Fibroblast of skin of left quadriceps (primary cell): Measurements from ENCODE around the gene KLHL2.
A peak's percentile ranks its signal among the peaks of the same experiment; 100 is the strongest.

ENCODE experiments used
- DNase-seq, 2 experiments: peaks; one replicate each; pipeline ENCODE4 v3.0.0-alpha.2; 2013; ENCODE audit warnings: low read depth in 2 of 2

Gene KLHL2

DNA sequence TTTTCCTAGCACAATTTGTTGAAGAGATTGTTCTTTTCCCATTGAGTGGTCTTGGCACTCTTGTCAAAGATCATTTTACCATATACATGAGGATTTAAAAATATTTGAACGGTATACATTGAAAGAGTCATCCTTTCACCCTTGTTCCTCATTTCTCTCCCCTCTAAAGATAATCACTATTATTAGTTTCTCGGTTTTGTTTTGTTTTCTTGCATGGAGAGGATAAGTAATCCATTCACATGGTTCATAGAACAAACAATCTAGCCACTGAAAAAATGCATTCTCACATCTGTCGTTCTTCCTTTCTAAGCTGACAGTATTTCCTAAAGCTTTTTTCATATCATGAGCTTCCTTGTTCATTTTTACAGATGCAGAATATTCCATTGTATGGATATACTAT, 80.9 kb downstream of the KLHL2 start:
- no peak for DNase-seq

DNA sequence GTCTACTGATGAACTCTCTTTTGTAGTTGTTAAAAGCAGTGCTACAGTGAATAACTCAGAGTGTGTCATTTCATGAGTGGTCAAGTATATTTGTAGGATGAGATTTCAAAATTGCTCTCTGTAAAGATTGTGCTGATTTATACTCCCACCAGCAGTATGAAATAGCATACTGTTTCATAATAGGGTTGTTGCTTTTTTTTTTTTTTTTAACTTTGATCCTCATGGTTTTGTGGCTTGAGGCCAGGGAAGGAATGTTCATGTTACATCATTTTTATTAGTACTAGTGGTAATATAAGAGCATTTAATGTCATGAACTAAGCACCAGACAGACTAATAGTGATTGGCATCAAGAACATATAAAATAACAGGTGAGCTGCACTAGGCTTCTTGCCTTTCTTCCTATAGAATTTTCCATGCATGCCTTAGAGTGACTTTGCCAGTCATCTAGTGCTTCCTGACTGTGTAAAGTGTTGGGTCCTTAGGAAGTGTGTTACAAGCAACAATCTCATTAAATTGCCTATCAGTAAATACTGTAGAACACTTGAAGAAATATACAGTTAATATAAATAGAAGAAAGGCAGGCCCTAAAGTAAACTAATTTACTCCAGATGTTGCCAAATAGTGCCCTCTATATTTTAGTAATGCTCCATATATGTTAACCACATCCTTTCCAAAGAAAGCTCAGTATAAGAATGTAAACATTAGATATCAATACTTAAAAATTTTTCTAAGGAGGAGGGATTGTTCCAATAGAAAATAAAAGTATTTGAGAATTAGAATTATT, 81.5 kb downstream of the KLHL2 start:
- peak; percentile 67 to 74 for DNase-seq

DNA sequence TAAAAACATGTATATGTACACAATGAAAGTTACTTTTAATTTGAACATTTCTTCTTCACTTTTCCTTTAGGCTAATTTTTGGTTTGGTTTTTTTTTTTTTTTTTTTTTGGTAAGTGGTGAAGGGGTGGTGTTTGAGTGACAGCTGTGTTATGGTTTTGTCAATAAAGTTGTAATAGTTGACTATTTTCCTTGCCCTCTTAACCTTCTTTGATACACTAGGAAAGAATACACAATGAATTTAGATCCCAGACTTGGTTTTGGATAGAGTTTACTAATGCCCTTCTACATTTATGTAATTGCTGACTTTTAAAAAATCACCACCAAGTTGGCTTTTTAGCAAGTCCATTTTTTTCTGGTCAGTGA, 82.0 kb downstream of the KLHL2 start:
- DNase-seq: no peak

DNA sequence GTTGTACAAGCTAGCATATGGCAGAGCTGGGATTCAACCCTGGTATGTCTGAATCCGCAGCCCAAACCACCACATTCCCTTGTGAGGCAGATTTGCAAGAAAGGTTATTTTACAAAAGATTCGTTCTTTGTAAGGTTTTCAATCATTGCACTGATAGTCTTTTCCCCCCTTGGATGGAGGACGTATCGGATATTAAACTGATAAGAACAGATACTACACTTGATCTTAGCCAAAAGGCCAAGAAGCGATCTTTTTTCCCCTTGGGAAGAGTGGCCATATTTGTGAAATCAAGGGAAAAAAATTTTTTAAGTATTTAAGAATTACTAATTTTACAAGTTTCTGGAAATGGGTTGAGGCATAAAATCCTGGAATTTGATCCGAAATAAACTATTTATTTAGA, 85.7 kb downstream of the KLHL2 start:
- DNase-seq: no peak

DNA sequence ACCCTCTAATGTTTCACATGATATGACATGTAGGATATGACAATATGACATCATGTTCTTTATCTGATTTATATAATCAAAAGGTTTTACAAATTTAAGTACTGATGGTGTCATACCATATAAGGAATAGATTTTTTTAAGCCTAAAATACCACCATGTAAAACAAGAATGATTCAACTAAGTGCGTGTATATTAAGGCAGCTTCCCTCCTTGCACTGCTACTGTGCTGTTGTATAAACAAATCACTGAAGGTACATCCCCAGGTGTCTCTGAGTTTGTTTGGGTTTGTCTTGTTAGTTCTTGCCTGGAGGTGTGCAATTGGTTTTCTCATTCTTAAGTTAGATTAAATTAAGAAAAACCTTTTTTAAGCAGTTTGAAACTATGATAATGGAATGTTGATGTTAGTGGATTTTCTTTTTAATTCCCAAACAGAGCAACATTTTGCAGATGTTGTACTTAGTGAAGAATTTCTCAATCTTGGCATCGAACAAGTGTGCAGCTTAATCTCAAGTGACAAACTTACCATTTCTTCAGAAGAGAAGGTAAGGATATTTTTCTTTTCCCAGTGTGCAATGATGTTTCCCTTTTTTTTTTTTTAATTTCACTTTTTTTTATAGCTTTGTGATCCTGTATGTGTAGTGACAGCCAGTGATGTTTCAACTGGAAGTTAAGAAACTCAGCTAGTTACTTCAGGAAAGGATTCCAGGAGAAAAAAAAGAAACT, 86.7 kb downstream of the KLHL2 start:
- DNase-seq: no peak

DNA sequence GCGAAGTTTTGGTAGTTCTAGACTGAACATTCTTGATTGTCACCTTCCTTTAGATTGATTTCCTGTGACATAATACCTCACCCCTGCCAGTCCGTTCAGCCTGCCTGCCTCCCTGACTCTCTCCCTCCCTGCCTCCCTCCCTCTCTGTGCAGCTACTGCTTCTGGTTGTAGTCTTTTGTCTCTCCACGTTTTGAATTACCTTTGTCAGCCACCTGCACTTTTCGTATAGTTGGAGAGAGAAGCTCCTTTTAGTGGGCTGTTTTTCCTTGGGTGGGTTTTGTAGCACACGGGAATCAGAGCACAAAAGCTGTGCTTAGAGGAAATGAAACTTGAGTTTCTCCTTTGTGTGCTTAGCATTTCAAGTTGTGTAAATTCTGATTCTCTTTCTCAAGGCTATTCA, 87.5 kb downstream of the KLHL2 start:
- no peak for DNase-seq

DNA sequence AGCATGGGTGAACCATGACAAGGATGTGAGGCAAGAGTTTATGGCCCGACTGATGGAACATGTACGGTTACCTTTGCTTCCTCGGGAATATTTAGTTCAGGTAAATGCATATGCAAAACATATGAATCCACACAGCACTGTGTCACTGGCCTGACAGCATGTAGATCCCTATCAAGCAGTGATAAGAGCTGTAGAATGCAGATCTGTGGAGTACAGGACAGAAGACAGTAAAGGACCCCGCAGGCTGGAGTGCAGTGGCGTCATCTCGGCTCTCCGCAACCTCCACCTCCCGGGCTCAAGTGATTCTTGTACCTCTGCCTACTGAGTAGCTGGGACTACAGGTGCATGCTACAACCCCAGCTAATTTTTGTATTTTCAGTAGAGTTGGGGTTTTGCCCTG, 90.3 kb downstream of the KLHL2 start:
- DNase-seq: no peak

DNA sequence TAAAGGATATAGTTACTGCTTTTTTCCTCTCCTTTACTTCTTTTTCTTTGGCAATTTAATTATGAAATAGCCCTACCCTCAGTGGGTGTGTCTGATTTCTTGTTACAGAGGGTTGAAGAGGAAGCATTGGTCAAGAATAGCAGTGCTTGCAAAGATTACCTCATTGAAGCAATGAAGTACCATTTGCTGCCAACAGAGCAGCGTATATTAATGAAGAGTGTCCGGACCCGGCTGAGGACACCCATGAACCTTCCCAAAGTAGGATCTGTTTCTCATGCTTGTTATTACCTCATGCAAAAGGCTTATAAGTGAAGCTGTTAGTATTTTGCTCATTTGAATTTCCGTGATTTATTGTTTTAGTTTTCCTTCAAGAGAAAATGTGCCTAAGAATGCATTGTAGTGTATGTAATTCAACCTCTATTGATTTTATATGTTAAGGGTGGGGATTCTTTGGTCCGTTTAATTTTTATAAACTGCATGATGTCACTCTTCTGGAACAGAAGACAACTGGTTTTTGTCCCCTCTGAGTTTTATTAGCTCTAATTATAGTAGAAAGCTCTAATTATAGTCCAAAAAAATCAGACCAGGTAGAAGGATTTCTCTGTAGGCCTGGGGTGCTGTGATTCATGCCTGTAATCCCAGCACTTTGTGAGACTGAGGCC, 92.2 kb downstream of the KLHL2 start:
- DNase-seq: no peak

DNA sequence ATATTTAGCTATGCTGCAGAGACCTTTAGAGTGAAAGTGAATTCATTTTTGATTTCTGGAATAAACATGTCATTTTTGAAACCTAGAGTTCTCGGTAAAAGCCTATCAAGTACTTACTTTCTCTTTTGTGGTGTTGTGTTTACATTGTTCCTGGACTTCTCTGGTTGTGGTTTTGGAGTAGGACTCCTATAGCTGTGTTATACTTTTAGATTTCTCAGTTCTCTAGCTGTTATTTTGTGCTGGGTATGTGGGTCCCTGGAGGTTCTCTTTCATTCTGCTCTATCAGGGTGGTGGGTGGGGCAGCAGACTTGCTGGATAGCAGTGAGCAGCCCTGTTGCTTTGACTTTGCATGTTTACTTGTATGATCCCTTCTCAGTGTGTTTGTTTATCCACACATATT, 94.5 kb downstream of the KLHL2 start:
- DNase-seq: no peak

DNA sequence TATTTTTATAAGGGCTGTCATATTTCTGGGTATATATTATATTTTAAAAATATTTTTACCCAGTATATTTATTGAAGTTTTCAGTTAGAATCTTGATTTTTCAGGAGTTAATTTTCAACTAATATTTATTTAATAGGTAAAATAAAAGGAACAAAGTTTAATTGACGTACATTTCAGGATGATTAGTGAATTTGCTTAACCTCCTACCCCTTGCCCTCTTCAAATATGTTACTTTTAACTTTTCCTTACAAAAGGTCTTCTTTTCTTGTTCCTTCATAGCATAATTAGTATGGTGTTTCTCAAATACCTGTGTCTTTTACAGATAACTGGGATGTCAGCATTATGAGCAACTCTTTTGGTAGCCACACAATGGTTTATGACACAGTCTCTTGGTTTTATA, 95.3 kb downstream of the KLHL2 start:
- DNase-seq: no peak

DNA sequence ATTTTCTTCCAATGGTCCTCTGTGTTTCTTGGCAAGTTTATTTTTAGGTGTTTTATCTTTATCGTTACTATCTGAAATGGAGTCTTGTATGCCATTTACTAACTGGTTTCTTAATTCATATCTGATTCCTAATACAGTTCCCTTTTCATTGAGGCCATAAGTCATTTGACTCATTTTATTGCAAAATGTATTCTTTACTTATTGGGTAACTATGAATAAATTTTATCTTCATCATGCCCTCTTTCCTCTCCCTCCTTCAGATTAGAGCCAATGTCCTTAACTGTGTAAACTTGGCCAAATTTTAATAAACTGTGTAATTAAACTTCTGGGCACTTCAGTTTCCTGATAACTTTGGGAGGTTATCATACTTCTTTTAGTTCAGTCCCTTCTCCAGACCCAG, 100.8 kb downstream of the KLHL2 start:
- DNase-seq: no peak

DNA sequence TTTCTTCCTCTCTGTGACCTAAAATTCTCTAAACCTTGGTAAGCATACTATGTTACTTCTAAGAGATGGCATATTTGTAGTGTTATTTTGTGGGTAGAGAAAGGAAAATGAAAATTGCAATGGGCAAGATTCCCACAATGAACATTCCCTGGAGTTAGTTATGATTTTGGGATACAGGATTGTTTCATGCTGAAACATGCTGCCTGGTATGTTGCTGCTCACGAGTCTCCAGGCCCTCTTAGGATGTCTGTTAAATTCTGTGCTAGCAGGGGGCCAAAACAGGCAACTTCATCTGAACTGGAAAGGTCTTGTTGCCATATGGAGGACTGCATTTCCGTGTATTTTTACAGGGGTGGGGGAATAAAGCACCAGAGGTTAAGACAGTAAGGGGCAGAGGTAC, 101.2 kb downstream of the KLHL2 start:
- DNase-seq: no peak

DNA sequence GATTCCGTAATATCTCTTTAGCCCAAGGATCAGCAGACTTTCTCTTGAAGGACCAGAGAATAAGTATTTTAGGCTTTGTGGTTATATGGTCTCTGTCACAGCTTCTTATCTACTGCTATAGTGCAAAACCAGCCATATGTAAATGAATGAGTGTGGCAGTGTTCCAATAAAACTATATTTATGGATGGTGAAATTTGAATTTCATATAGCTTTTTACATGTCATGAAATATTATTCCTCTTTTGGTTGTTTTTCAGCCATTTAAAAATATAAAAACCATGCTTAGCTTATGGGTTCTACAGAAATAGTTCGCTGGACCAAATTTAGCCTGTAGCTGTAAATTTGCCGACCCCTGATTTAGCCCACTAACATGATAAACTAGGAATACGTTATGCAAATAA, 102.1 kb downstream of the KLHL2 start:
- DNase-seq: no peak

DNA sequence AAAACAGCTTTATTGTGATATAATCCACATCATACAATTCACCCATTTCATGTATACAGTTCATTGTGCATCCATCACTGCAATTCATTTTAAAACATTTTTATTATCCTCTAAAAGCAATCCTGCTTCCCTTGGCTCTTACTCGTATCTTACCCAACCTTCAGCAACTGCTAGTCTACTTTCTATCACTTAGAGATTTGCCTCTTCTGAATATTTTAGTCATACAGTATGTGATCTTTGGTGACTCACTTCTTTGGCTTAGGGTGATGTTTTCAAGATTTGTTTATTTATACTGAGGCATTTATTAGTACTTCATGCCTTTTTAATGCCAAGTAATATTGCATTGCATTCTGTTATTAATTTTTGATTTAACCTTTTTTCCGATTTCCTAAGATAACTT, 105.1 kb downstream of the KLHL2 start:
- DNase-seq: no peak

DNA sequence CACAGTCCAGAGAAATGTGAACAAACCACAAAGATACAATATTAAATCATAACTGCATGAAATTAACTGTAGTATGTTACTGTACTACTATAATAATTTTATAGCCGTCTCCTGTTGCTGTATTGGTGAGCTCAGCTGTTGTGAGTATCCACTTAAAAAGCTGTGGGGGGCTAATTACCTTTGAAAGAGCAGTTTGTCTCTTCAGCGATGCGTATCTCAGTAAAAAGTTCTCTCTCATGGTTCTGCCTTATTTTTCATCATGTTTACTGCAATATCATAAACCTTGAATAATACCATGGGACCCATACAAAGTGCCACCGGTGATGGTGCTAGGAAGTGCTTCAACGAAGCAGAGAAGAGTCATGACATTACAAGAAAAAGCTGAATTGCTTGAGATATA, 111.7 kb downstream of the KLHL2 start:
- DNase-seq: no peak

DNA sequence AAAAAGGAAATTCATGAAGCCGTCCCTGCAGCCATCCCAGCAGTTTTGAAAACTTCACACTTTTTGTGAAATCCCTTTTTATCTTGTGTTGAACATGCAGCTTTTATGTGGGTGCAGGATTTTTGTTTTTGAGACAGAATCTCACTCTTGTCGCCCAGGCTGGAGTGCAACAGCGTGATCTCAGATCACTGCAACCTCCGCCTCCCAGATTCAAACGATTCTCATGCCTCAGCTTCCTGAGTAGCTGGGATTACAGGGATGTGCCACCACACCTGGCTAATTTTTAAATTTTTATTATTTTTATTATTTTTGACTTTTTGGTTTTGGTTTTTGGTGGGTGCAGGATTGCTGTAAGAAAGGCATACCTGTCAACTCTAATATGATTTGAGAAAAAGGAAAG, 112.1 kb downstream of the KLHL2 start:
- no peak for DNase-seq

DNA sequence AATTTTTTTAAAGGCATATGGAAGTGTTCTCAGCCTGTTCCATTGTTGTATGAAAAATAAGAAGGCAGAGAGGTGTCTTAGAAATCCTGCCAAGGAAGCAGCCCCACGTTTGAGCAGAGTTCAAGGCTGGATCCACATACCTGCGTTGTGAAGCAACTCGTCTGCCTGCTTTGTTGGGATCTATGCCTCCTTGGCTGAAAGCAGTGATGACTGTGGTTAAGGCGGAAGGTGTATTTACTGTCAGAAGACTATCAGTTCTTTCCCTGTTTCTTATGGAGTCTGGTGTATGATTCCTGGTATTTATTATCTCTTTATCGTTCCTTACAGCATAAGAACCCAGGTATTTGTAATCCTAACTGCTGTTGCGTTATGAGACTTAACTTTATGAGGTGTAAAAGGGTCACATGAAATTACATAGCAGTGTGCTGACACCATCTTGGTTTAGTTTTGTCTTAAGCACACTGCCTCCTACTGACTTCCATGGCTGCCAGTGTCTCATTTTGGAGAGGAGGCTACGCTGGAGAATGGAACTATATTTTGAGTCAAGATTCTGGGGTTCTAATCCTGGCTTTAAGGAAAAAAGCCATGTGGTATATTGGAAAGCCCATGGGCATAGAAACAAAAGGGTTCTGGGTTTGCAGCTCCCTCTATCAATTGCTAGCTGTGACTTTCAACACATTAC, 117.0 kb downstream of the KLHL2 start:
- no peak for DNase-seq

DNA sequence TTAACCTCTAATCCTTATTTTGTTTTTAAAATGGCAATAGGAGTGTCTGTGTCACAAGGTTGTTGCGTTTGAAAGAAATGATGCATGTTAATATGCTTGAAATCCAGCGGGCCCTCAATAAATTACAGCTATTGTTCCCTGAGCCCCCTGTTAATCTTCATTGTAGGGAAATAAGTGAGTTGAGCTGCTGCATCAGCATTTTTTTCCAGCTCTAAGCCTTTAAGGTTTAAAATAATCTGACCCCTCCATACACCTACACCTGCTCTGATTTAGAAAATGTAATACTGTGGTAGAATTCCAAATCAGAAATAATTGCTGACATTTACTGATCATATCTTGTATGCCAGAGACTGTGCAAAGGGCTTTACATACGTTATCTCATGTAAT, 117.5 kb downstream of the KLHL2 start:
- no peak for DNase-seq

DNA sequence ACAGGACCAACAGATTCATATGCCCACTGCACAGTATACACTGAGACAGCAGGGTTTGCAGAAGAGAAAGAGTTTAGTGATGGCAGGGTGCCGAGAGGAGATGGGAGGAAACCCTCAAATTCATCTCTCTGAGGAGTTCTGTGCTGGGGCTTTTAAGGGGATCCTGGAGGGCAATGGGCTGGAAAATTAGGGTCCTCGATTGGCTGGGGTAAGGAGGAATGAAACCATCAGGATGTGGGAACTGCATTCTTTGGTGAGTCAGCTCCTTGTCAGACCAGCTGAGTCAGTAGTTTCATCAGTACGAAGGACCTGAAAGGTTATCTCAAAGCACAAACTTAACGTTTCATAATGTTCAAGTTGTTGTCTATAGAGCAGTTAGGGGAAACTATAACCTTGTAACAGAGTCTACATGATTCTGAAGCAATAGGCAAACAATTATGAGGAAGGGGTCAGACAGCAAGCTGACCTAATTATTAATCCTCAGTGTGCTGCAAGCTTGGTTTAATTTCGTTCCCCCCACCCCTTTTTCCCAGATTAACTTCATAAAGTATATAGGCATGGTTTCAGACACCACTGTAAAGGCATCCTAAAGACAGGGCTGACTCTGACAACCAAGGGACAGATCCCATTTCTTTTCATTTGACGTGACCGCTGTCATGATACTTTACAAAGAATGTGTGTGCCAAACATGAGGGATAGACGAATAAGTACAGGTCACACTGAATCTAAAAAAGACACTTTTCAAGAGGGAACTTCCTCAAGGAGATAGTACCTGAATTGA, 118.6 kb downstream of the KLHL2 start:
- DNase-seq: peak; percentile 68 to 69

DNA sequence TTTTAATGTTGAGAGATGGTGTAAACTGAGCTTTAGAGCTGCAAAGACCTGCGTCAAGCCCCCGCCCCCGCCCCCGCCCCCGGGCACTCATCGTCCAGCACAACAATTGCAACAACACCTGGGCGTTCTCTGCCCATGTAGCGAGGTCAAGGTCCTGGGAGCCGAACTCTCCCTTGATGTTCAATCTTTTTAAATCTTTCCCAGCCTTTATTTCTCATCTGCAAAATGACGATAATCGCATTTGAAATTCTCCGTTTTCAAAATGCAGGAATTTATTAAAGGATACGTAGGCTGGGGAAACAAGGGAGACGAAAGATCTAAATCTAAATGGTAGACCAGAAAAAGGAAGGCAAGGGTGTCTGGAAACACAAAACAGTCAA, 119.5 kb downstream of the KLHL2 start:
- DNase-seq: no peak

DNA sequence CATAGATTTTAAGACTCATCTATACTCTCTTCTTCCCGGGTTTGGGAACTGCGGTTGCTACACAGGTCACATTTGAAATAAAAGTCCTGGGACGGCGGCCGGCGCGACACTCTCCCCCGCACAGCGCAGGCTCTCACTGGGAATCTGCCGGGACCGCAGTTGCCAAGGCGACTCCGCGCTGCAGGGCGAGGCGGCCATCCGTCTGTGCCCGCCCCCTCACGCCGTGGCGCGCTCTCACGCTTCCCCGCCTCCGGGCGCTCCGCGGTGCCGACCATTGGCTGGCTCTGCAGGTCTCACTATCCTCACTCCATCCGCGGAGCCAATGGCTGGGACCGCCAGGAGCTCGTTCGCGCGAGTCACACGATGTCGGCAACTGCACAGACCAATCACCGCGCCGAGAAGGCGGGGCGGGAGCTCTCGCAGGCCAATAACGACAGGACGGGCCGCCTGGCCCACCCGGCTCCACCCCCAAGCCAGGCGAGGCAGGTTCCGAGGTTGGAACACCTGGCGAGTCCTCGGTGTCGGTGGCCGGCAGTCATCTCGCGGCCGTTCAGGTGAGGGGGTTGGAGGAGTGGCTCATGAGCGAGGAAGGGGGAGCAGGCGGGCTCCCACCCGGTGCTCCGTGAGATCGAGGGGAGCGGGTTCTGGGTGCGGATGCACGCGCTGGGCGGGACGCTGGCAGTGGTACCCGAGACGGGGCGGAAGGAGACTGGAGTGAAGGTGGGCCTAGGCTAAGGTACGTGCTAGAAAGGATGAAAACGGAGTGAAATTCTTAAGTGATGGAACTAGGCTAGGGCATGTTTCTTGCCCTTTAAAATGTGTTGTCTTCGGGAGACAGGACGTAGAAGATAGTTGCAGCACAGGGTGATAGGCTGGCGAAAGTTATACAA, 120.1 kb downstream of the KLHL2 start, which contains the start of gene MSMO1:
Gene MSMO1 (plus strand): TSS at position 459 of the 890 bp plus-strand sequence. CDS start 5,702 bp downstream, outside the sequence.
- peak; percentile 98 for DNase-seq
